OCI-LY3 (cell line): ENCODE measurements around the gene TMEM86B.

Experiments
- CTCF ChIP-seq: fragments of 200-600, 300-600 bp; sonication (generic); IDR thresholded peaks from 2 replicates; pipeline ENCODE4 v1.5.1; 2014; ENCODE audit warnings: antibody characterized with exemption, low read length, low read depth
- EZH2phosphoT487 ChIP-seq: fragments of 200-600 bp; shearing (Covaris generic); IDR thresholded peaks from 2 replicates; pipeline ENCODE4 v1.6.1; 2018; ENCODE audit warnings: antibody characterized with exemption, mixed run types, low read depth

GRCh38 chr19:55228403-55229031 lies at the start of gene TMEM86B:
- TF ChIP-seq CTCF (no peak), EZH2phosphoT487 (no peak)
